ENCODE data around the gene RPL36AL.

DNA sequence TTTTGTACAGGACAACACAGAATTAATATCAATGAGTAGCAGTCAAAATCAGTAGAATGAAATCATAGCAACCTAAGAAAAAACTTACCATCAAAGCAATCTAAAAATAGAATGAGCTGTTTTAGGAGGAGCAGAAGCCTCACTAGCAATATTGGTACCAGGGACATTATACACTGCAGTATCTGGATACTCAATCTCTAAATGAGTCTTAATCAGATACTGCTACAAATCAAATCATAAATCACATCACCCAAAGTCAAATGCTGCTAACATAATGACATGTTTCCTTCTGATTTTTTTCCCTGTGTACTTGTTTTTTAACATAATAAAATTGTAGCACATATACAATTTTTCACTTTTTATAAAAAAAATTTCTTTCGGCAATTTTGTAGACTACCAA, 42.3 kb downstream of the RPL36AL start:
- no peak for TF ChIP-seq CTCF (conservative IDR thresholded peaks at IDR 0.05; ENCODE audit: low read depth in 2 of 2)
- no peak for TF ChIP-seq POLR2AphosphoS5 (IDR thresholded peaks at IDR 0.05; ENCODE audit: low read depth)
- no peak for TF ChIP-seq REST (IDR thresholded peaks at IDR 0.05; ENCODE audit: unreplicated experiment)
- TF ChIP-seq EZH2 (IDR thresholded peaks at IDR 0.05; ENCODE audit: low read depth, unreplicated experiment): no peak
- TF ChIP-seq EZH2phosphoT487 (IDR thresholded peaks at IDR 0.05; ENCODE audit: unreplicated experiment): no peak
- no peak for TF ChIP-seq STAT1 (IDR thresholded peaks at IDR 0.05; ENCODE audit: unreplicated experiment)
- no peak for TF ChIP-seq ZNF114 (CRISPR knock-in tag; IDR thresholded peaks at IDR 0.05)
- TF ChIP-seq ZNF331 (CRISPR knock-in tag; IDR thresholded peaks at IDR 0.05; ENCODE audit: low read depth): no peak

Data from GM23338 (cell line).